NCI-H1417 (cell line): Measurements from ENCODE around the gene ZCCHC18.
A peak's percentile ranks its signal among the peaks of the same experiment; 100 is the strongest.

Experiments
- DNase-seq, 3 experiments: peaks; one replicate each; lab custom pipeline; 2025; lab: John Stamatoyannopoulos, UW

Gene ZCCHC18

GRCh38 chrX:104134583-104135261 lies 22.4 kb downstream of the ZCCHC18 start:
- DNase-seq: no peak

DNA sequence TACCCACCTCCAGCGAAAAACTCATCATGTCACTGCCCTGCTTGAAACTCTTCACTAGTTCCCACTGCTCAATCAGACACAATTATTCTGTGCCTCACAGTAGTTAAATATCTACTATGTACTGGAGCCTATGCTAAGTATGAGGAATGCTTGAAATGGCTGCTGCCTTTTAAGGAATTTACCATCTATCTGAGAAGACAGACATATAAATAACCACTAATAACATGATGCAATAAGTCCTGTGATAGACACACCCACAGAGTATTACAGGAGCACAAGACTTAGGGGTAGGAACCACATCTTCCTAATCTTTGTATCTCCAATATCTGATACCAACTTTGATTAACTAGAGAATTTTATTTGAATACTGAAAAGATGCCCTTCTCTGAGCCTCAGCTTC lies 23.4 kb downstream of the ZCCHC18 start:
- no peak for DNase-seq

GRCh38 chrX:104136241-104137019 lies 24.1 kb downstream of the ZCCHC18 start:
- DNase-seq: peak; percentile 67 to 93 (median 70)

DNA sequence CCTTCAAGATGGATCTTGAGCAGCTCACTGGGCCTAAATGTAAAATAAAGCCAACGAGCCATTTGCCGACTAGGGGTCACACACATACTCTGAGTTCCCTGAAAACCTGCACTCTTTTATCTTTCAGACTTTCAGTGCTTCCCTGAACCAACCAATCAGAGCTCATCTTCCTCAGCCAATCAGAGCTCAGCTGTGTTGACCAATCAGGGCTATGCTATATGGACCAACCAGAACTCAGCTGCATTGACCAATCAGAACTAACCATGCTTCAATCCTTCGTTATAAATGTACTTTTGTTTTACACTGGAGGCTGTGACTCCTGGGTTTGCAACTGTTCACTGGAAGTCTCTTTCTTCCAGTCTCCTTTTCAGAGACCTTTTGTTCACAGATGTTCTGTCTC lies 25.2 kb downstream of the ZCCHC18 start:
- DNase-seq: peak in 1 of 3 experiments; percentile 31

GRCh38 chrX:104141087-104141760 lies 28.9 kb downstream of the ZCCHC18 start:
- no peak for DNase-seq

DNA sequence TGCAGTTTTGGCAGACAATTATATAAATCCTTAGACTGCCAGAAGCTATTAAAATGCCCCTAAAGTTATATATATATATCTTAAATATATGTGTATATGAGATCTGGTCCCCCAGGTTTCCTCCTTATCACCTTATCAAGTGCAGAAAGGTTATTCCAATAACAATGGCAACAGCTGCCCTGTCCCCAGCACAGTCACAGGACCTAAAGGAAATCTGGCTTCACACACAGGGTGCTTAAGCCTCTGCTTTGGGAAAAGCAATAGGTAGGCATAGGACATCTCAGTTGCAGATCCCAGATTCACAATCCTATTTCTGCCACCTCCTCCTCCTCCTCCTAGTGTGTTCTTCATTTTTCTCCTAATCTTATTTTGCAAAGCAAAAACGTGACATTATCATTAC lies 38.7 kb downstream of the ZCCHC18 start:
- DNase-seq: no peak

DNA sequence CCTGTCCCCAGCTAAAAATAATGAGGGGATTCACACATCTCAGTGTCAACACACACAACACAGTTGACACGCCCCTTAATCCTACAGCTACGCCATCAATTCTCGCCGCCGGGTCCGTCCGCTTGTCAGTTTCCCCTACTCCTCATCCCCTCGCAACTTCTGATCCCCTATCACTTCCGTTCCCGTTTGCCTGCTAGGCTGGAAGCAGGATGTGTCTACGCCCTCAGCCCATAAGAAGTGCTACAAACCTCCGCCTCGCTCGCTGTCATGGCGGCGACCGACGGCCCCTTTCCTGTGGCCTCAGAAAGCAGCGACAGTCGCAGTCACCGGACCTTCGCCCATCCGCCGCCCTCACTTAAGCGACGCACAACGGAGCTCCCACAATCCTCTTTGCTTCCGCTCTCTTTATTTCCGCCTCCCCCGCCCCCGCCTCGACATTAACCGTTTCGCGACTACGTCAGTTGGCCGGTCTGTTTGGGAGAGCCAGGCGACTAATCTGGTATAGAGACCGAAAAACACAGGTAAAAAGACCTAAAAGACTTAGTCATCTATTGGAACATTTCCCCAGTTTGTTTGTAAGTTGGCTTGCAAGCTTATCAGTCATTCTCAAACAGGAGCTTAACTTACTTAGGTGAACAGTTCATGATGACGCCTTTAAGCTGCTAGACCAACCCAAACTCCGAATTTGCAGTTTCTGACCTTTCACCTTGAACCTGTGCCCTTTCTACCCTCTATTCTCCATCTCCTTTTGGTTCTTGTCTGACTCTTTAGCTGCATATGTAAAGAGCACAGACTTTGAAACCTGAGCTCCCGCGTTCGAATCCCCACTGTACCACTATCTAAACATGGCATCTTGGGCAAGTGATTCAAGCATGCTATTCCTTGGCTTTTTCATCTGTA lies 44.6 kb downstream of the ZCCHC18 start, which contains the start of gene SLC25A53:
SLC25A53 (minus strand) TSS at position 380 of the 900 bp plus-strand sequence. CDS start 51,752 bp downstream, outside the sequence.
- peak; percentile 84 to 98 (median 93) for DNase-seq
